ENCODE data around the gene ATXN1.
"Not testable (repeated sequence)": the region's sequence is repeated elsewhere in the genome, so short reads cannot be mapped to it uniquely, and the experiment has no call there.

Gene ATXN1

DNA sequence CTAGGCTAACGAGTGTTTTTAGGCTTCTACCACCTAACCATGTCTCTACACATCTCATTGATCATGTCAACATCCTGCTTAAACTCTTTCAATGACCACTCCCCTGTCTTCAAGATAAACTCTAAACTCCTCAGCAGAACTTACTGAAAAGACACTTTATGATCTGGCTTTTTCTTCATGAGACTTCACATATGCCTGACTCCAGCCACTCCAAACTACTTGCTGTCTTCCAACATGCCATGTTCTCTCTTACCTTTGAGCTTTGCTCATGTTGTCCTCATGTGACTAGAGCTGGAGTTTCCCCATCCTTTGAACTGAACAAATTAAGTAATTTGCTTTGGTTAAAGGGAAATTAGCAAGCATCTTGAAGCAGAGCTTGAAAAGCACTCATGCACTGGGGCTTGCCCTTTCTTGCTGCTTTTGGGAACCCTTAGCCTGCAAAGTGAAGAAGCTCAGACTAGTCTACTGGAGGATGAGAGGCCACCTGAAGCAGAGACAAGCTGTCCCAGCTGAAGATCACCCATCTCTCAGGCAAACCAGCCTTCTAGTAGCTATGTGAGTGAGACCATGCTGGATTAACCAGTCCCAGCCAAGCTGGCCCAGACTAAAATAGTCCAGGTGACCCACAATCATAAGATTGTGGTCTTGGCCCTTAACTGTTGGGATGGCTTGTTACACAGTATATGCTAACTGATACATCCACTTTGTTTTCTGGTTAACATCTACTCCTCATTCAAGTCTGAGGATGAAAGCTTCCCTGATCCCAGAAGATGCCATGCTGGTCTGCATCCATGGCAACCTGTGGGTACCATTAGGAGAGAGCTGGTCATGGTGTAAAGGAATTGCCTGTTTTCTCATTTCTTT, 287.1 kb downstream of the ATXN1 start:
- DNase-seq (ENCODE audit: low read depth): no peak

DNA sequence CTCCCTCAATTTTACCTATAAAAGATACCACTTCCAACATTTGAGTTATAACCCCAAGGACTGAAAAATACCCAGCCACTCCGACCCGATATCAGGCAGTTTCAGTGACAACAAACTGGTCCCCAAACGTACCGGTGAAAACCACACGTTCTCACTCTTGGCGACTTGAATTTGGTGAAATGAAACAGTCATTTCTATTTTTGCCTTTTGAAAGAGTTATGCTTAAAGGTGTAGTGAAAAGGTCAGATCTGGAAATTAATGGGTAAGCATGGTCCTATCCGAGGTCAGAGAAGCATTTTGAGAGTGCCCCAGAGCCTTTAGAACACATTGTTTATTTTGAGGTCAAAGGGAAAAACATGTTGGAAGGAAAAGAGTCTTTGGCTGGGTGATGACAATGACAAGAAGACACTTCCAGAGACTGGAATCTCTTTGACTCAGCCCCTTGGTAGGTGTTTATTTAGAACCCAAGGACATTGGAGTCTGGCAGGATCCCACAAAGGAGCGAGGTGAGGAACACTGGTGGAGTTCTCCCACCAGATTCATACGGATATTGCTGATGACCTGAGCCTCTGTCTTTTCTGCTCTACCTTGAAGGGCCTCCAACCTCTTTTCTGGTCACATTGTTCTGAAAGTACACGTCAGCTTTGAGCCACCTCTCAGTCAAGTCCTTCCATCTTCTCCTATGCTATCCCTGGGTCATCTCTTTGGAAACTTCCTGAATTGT, 287.9 kb downstream of the ATXN1 start:
- DNase-seq (ENCODE audit: low read depth): peak; percentile 59

- peak; percentile 90 for DNase-seq (ENCODE audit: low read depth)
These were observed 288.8 kb downstream of the ATXN1 start for GRCh38 chr6:16472349-16473069.

DNA sequence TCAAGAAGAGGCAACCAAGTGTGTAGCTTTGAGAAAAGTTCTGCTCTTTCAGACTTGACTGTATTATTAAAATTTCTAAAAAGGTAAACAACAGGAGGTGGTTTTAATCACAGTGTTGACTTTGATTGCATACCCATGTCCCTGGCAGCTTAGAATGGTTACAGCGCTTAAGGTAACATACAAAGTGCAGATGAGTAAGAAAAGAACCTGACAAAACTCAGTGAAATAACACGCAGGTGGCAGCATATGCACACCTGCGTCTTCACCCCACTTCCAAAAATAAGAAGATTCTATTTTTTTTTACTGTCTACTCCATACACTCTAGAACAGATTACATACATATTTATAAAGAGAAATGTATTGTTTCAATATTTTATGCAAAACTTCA, 289.4 kb downstream of the ATXN1 start:
- DNase-seq (ENCODE audit: low read depth): no peak

GRCh38 chr6:16471222-16471909, 289.9 kb downstream of the ATXN1 start:
- peak; percentile 58 for DNase-seq (ENCODE audit: low read depth)

- no peak for DNase-seq (ENCODE audit: low read depth)
These were observed 290.6 kb downstream of the ATXN1 start for GRCh38 chr6:16470502-16471221.

DNA sequence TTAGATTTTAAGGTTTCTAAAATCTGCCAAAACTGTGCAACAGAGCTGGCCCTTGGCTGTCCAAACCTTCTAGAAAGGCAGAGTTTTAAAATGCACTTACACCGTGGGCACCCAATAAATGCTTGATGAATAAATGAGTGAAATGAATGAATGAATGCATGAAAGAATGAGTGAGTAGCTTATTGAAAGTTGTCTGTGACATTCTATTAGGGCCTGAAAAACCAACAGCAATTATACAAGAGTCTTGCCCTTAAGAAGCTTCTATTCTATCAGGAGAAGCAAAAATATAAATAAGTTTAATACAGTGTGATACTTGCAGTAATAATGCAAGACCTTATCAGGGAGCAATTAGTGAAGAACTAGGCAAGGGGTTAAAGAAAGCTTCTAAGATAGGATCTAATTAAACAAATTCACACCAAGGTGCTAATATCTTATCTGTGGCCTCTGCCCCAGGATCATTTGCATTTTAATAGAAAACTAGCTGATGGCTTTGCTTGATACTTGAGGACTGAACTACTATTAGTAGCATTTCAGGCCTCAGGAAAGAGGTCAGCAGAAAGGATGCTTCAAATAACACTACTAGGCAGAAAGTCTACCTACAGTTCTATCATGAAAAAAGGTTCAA, 292.2 kb downstream of the ATXN1 start:
- DNase-seq (ENCODE audit: low read depth): no peak

- DNase-seq (ENCODE audit: low read depth): no peak
These were observed 294.3 kb downstream of the ATXN1 start for GRCh38 chr6:16466800-16467553.

GRCh38 chr6:16464045-16464444, 297.2 kb downstream of the ATXN1 start:
- no peak for DNase-seq (ENCODE audit: low read depth)

DNA sequence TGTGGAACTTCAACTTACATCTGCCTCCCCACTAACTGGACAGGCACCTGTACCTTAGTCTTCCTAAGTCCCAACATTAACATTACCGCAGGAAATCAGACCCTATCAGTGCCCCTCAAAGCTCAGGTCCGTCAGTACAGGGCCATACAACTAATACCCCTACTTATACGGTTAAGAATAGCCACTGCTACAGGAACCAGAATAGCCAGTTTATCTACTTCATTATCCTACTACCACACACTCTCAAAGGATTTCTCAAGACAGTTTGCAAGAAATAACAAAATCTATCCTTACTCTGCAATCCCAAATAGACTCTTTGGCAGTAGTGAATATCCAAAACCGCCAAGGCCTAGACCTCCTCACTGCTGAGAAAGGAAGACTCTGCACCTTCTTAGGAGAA, 298.0 kb downstream of the ATXN1 start:
- DNase-seq (ENCODE audit: low read depth): not testable (repeated sequence)

DNA sequence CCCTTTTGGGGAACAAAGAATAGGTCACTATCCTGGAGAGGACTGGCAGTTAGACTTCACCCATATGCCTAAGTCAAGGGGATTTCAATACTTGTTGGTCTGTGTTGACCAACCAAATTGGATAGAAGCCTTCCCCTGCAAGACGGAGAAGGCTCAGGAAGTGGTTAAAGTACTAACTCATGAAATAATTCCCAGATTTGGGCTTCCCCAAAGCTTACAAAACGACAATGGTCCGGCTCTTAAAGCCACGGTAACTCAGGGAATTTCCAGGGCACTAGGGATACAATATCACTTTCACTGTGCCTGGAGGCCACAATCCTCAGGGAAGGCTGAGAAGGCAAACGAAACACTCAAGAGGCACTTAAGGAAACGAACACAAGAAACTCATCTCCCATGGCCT, 299.8 kb downstream of the ATXN1 start:
- no peak for DNase-seq (ENCODE audit: low read depth)

GRCh38 chr6:16459472-16459871, 301.8 kb downstream of the ATXN1 start:
- DNase-seq (ENCODE audit: low read depth): not testable (repeated sequence)

- DNase-seq (ENCODE audit: low read depth): no peak
These were observed 308.9 kb downstream of the ATXN1 start for GRCh38 chr6:16452348-16452747.

DNA sequence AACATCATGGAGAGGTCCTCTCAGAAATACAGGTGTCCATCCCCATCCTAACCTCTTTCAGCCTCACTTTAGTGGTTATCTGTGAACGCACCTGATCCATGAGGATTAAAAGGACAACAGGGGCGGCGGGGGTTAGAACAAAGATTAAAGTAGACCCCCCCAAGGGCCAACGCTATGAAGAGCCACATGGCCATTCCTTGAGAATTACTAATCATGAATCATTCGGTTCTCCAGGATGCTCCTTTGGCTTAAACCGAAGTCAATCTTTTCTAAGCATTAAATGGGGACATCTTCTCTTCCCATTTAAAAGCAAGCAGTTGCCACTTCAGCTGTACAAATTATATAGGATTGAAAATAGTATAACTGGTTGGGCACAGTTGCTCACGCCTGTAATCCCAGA, 310.4 kb downstream of the ATXN1 start:
- DNase-seq (ENCODE audit: low read depth): peak; percentile 85

GRCh38 chr6:16450285-16450684, 311.0 kb downstream of the ATXN1 start:
- peak; percentile 99 for DNase-seq (ENCODE audit: low read depth)

DNA sequence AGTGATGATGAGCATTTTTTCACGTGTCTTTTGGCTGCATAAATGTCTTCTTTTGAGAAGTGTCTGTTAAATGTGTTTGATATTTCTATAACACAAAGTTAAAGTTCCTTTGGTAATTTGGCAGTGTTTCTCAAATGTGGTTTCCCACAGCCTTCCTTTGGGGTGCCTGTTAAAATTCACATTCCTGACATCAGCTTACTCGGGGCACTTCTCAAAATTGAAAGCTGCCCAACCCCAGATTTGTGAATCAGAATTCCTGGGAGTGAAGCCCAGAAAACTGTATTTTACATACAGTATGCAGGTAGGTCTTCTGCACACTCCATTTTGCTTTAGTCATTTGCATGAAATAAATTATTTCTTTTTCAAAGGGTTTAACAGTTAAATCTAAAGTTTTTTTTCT, 315.0 kb downstream of the ATXN1 start:
- DNase-seq (ENCODE audit: low read depth): peak; percentile 57

GRCh38 chr6:16442031-16442430, 319.2 kb downstream of the ATXN1 start:
- DNase-seq (ENCODE audit: low read depth): no peak

DNA sequence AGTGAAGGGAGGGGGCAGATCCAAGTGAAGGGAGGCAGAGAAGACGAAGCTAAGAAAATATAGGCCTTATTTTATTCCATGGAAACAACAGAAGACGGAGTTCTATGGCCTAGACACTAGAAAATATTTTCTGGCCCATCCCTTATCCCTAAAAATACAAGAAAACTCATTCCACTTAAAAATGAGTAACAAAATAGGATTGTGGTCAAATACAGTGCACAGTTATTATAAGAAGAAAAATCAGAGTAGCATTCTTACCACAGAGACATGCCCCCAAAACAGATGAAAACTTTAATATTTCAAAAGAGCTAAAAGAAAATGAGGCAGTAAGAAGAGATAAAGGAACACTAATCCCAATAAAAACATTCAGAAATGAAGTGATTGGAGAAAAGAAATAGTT, 320.0 kb downstream of the ATXN1 start:
- peak; percentile 49 for DNase-seq (ENCODE audit: low read depth)

DNA sequence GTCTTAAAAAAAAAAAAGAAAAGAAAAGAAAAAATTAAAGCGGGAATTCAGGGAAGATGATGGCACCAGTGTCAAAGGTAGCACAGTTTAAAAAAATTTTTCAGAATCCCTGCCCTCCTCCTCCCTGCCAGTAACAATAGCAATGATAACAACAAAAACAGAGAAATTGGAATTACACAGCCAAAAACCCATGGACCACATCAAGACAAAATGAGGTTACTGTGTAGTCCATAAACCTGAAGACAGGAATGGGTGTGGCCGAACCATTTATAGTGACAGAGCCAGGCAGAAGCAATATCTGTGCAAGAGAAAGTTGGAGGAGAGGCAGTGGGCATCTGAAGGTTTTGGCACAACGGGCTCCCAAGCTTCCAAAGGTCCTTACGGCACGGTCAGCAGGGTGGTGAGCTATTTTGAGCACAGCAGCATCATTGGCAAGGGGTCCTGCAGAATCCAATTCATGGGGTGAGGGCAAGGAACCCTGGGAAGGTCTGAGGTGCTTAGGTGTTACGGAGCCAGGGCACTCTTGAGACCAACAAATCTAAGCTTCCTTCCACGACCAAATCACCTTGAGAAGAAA, 320.5 kb downstream of the ATXN1 start:
- no peak for DNase-seq (ENCODE audit: low read depth)

All from EH (cell line).